H1 (cell line): ENCODE results near the gene RETREG3. TPM values are rescaled to one million over a fixed set of nuclear protein-coding genes. Genes with fewer than 3 reads are reported as not detected.

Source experiments
- CTCF ChIA-PET: fragments of 300-600 bp; sonication (Branson Sonifier 250); formaldehyde crosslinking; loops from one replicate; lab custom pipeline; 2021; ENCODE audit not compliant: partially characterized antibody; lab: Charles Lee
- POLR2A ChIA-PET: fragments of 300-600 bp; sonication (Branson Sonifier 250); formaldehyde crosslinking; loops from one replicate; lab custom pipeline; 2021; ENCODE audit warnings: inconsistent platforms; ENCODE audit not compliant: partially characterized antibody; lab: Charles Lee
- DNase-seq, 2 experiments: peaks; one replicate each; pipeline versions ENCODE4 v3.0.0 to v3.0.0-alpha.2; 2010 to 2022; ENCODE audit warnings: low spot score in 2 of 2, low read depth in 1 of 2, mixed read lengths in 1 of 2
- FAIRE-seq: peaks from 2 replicates; lab custom pipeline; 2011; peaks lifted over from hg19 to GRCh38; lab: Jason Lieb, UNC
- H2AFZ ChIP-seq: 2 replicates; pipeline ENCODE4 v1.8.1; 2012; ENCODE audit warnings: low read length, inconsistent platforms
- H2AK5ac ChIP-seq: 2 replicates; pipeline ENCODE4 v1.6.1; 2013; ENCODE audit warnings: low read depth, low read length
- H2BK120ac ChIP-seq: replicated peaks from 2 replicates; pipeline ENCODE3; 2013; ENCODE audit warnings: low read depth, low read length, inconsistent platforms
- H2BK12ac ChIP-seq: 2 replicates; pipeline ENCODE4 v1.6.1; 2013; ENCODE audit warnings: low read depth, low read length
- H2BK15ac ChIP-seq: 2 replicates; pipeline ENCODE4 v1.6.1; 2013; ENCODE audit warnings: low read length
- H2BK20ac ChIP-seq: 2 replicates; pipeline ENCODE4 v1.6.1; 2013; ENCODE audit warnings: low read length
- H2BK5ac ChIP-seq: 2 replicates; pipeline ENCODE4 v1.6.1; 2013; ENCODE audit warnings: low read depth, low read length
- H3K14ac ChIP-seq: 2 replicates; pipeline ENCODE4 v1.6.1; 2013; ENCODE audit warnings: inconsistent platforms; ENCODE audit not compliant: insufficient read length
- H3K18ac ChIP-seq: 2 replicates; pipeline ENCODE4 v1.6.1; 2013; ENCODE audit warnings: low read length; ENCODE audit errors: extremely low read depth
- H3K23ac ChIP-seq: 2 replicates; pipeline ENCODE4 v1.6.1; 2013; ENCODE audit warnings: inconsistent platforms; ENCODE audit not compliant: insufficient read length
- H3K23me2 ChIP-seq: 2 replicates; pipeline ENCODE4 v1.6.1; 2013; ENCODE audit warnings: low read depth, low read length
- H3K27ac ChIP-seq: 2 replicates; pipeline ENCODE4 v1.6.1; 2011; ENCODE audit warnings: low read depth, low read length, inconsistent platforms
- H3K27me3 ChIP-seq, 4 experiments: replicated peaks in 1 of 4; 1 replicate in 1 of 4; 2 replicates in 3 of 4; pipeline versions ENCODE4 v1.6.1 to v1.8.1; 2011 to 2013; ENCODE audit warnings: low read length in 3 of 4, mild to moderate bottlenecking in 3 of 4, inconsistent platforms in 2 of 4, mixed read lengths in 2 of 4, moderate library complexity in 1 of 4; ENCODE audit not compliant: control insufficient read depth in 3 of 4, insufficient read depth in 3 of 4; ENCODE audit errors: extremely low read depth in 1 of 4
- H3K36me3 ChIP-seq, 4 experiments: 2 replicates each; pipeline versions ENCODE4 v1.6.1 to v1.8.1; 2011 to 2013; ENCODE audit warnings: mild to moderate bottlenecking in 4 of 4, low read length in 3 of 4, moderate library complexity in 2 of 4, control low read depth in 1 of 4, inconsistent platforms in 1 of 4; ENCODE audit not compliant: insufficient read depth in 4 of 4, control insufficient read depth in 2 of 4
- H3K4ac ChIP-seq: replicated peaks from 2 replicates; pipeline ENCODE3; 2013; ENCODE audit warnings: low read length, low read depth, mixed read lengths, inconsistent platforms; ENCODE audit not compliant: insufficient read length
- H3K4me1 ChIP-seq, 4 experiments: replicated peaks in 1 of 4; 1 replicate in 1 of 4; 2 replicates in 3 of 4; pipeline versions ENCODE4 v1.6.1 to v1.8.1; 2011 to 2013; ENCODE audit warnings: low read length in 3 of 4, inconsistent platforms in 2 of 4, mixed read lengths in 1 of 4; ENCODE audit not compliant: insufficient read depth in 4 of 4, control insufficient read depth in 3 of 4
- H3K4me2 ChIP-seq, 2 experiments: 2 replicates each; pipeline versions ENCODE4 v1.6.1 to v1.8.1; 2011 to 2013; ENCODE audit warnings: low read depth in 2 of 2, low read length in 2 of 2, control low read depth in 1 of 2, inconsistent platforms in 1 of 2, mild to moderate bottlenecking in 1 of 2; ENCODE audit not compliant: insufficient read depth in 1 of 2
- H3K4me3 ChIP-seq, 4 experiments: fragments of 200-600, 300-600 bp in 1 of 4; sonication (generic), shearing (Covaris generic), sonication (Bioruptor Twin) in 1 of 4; 2 replicates each; pipeline versions ENCODE4 v1.5.1 to v1.8.1; 2011 to 2016; ENCODE audit warnings: low read length in 4 of 4, low read depth in 3 of 4, control low read depth in 2 of 4, inconsistent platforms in 2 of 4, mild to moderate bottlenecking in 2 of 4, mixed read lengths in 1 of 4, moderate library complexity in 1 of 4; ENCODE audit not compliant: insufficient read depth in 2 of 4; ENCODE audit errors: extremely low read depth in 1 of 4
- H3K56ac ChIP-seq: replicated peaks from 2 replicates; pipeline ENCODE3; 2013; ENCODE audit warnings: low read depth, mild to moderate bottlenecking, mixed read lengths, low read length, inconsistent platforms; ENCODE audit not compliant: insufficient read length
- H3K79me1 ChIP-seq: 2 replicates; pipeline ENCODE4 v1.6.1; 2013; ENCODE audit warnings: low read depth, low read length, control low read depth
- H3K79me2 ChIP-seq, 2 experiments: 2 replicates each; pipeline versions ENCODE4 v1.6.1 to v1.8.1; 2012 to 2013; ENCODE audit warnings: low read length in 2 of 2, mild to moderate bottlenecking in 2 of 2, inconsistent platforms in 1 of 2; ENCODE audit not compliant: insufficient read depth in 2 of 2, control insufficient read depth in 1 of 2
- H3K9ac ChIP-seq, 4 experiments: replicated peaks in 1 of 4; 1 replicate in 1 of 4; 2 replicates in 3 of 4; pipeline versions ENCODE4 v1.6.1 to v1.8.1; 2011 to 2013; ENCODE audit warnings: low read depth in 3 of 4, low read length in 3 of 4, control low read depth in 2 of 4, mild to moderate bottlenecking in 2 of 4, moderate library complexity in 2 of 4, inconsistent platforms in 1 of 4; ENCODE audit errors: extremely low read depth in 1 of 4
- H3K9me3 ChIP-seq, 2 experiments: 2 replicates each; pipeline versions ENCODE4 v1.6.1 to v1.8.1; 2012 to 2013; ENCODE audit warnings: mild to moderate bottlenecking in 2 of 2, moderate library complexity in 2 of 2, control low read depth in 1 of 2, inconsistent platforms in 1 of 2, low read depth in 1 of 2, low read length in 1 of 2, mixed read lengths in 1 of 2; ENCODE audit not compliant: insufficient read depth in 2 of 2
- H4K20me1 ChIP-seq, 2 experiments: replicated peaks in 1 of 2; 2 replicates each; pipeline versions ENCODE3 to v1.8.1; 2011 to 2013; ENCODE audit warnings: inconsistent platforms in 2 of 2, low read length in 2 of 2, mild to moderate bottlenecking in 1 of 2; ENCODE audit not compliant: insufficient read depth in 2 of 2, control insufficient read depth in 1 of 2
- H4K5ac ChIP-seq: 2 replicates; pipeline ENCODE4 v1.6.1; 2013; ENCODE audit warnings: low read length, low read depth, mixed read lengths, inconsistent platforms; ENCODE audit not compliant: insufficient read length
- H4K8ac ChIP-seq: 2 replicates; pipeline ENCODE4 v1.8.0; 2013; ENCODE audit warnings: mild to moderate bottlenecking, moderate library complexity, low read length, inconsistent platforms; ENCODE audit not compliant: insufficient read depth; ENCODE audit errors: extremely low read depth
- H4K91ac ChIP-seq: replicated peaks from 2 replicates; pipeline ENCODE3; 2013; ENCODE audit warnings: low read length, mixed read lengths, inconsistent platforms; ENCODE audit not compliant: insufficient read length
- BACH1 ChIP-seq: IDR thresholded peaks from 2 replicates; pipeline ENCODE4 v1.6.1; 2012; ENCODE audit warnings: low read length, improper control_type of control experiment
- CBX8 ChIP-seq: fragments of 300-800, 300-1000 bp; sonication (generic); IDR thresholded peaks from 2 replicates; pipeline ENCODE4 v1.7.1; 2016; ENCODE audit warnings: low read depth, low read length, borderline replicate concordance
- MAFK ChIP-seq: IDR thresholded peaks from 2 replicates; pipeline ENCODE4 v1.6.1; 2012; ENCODE audit warnings: low read depth, mild to moderate bottlenecking, improper control_type of control experiment, low read length
- RAD21 ChIP-seq, 2 experiments: IDR thresholded peaks in 1 of 2; conservative IDR thresholded peaks in 1 of 2; 2 replicates each; pipeline ENCODE4 v1.6.1; 2011; ENCODE audit warnings: low read depth in 2 of 2, low read length in 2 of 2, improper control_type of control experiment in 1 of 2, inconsistent platforms in 1 of 2, mild to moderate bottlenecking in 1 of 2, moderate library complexity in 1 of 2
- SIN3A ChIP-seq, 2 experiments: IDR thresholded peaks in 1 of 2; conservative IDR thresholded peaks in 1 of 2; 2 replicates each; pipeline ENCODE4 v1.6.1; 2011 to 2012; ENCODE audit warnings: low read length in 2 of 2, improper control_type of control experiment in 1 of 2, low read depth in 1 of 2, mild to moderate bottlenecking in 1 of 2
- TAF1 ChIP-seq: IDR thresholded peaks from 2 replicates; pipeline ENCODE4 v1.6.1; 2011; ENCODE audit warnings: mild to moderate bottlenecking, low read depth, low read length
- TAF7 ChIP-seq: optimal IDR thresholded peaks from 2 replicates; pipeline ENCODE3; 2011; ENCODE audit warnings: low read depth, mild to moderate bottlenecking, inconsistent platforms, low read length, moderate library complexity, borderline replicate concordance
- TBP ChIP-seq: IDR thresholded peaks from 2 replicates; pipeline ENCODE4 v1.6.1; 2011; ENCODE audit warnings: low read depth, low read length, improper control_type of control experiment
- USF2 ChIP-seq: IDR thresholded peaks from 2 replicates; pipeline ENCODE4 v1.6.1; 2011; ENCODE audit warnings: low read length, improper control_type of control experiment
- WGBS, 2 experiments: shearing (Covaris generic) in 1 of 2; methylation state at CpG; one replicate each; pipeline versions ENCODE4 v1.1.6 to v1.1.7; 2013 to 2015; ENCODE audit warnings: low lambda C conversion rate in 2 of 2, mixed read lengths in 2 of 2, inconsistent platforms in 1 of 2, low coverage in 1 of 2, missing lambda C conversion rate in 1 of 2; ENCODE audit not compliant: insufficient replicate concordance in 2 of 2, insufficient coverage in 1 of 2, insufficient read length in 1 of 2; ENCODE audit errors: extremely low coverage in 1 of 2, missing lambda C conversion rate in 1 of 2; 5-methylcytosine and 5-hydroxymethylcytosine counted together
- polyA plus RNA-seq, 7 experiments: library from polyadenylated mRNA; depleted of rRNA in 3 of 7; stranded (reverse) in 5 of 7; unstranded in 2 of 7; fragments of >200 nt in 5 of 7; fragments of 200-250 nt in 2 of 7; gene quantifications; 1 replicate in 5 of 7; 2 replicates in 1 of 7; 4 replicates in 1 of 7; pipeline versions ENCODE4 v1.2.1 to v1.2.3, GENCODE V29; 2011 to 2013; ENCODE audit warnings: missing spikeins in 2 of 7, mixed read lengths in 2 of 7
- total RNA-seq: library from RNA; stranded (reverse); fragmentation: NEBNext Ultra II Directional; extraction: Animal tissue kit (Norgen Biotek cat#: 25700); gene quantifications from 2 replicates; pipeline ENCODE4 v1.2.1, GENCODE V29; 2021
- TF ChIP-seq, protein P1 (sequence below): IDR thresholded peaks from 2 replicates; pipeline ENCODE4 v1.6.1; 2012; ENCODE audit warnings: low read length, inconsistent platforms

The RETREG3 gene
- total and polyA plus RNA-seq, 2 of the 8 experiments (the other 6 are each of a cell fraction or from before 2014, with no cell fraction given), result 23.7 to 42.6 TPM

DNA sequence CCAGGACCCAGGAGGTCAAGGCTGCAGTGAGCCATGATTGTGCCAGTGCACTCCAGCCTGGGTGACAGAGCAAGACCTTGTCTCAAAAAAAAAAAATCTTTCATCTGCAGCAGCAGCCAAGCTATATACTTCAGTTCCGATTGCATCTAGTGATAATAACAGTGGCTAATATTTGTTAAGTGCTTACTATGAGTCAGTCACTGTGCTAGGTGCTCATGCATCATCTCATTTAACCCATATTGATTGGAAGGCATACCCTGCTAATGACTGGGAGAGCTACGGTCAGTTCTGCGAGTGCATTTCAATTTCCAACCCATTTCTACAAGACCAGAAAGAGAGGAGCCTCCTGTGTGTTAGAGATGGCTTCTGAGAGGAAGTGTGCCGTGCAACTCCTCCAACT lies 42.2 kb upstream of the RETREG3 start:
- no peak overlapping the region for H2BK12ac ChIP-seq
- H3K9me3 ChIP-seq, result no peaks in the 10 kb centered on the region
- H3K56ac ChIP-seq, result no peak overlapping the region
- ChIA-PET CTCF (interaction anchor here (0.6 to 1.2 kb wide), 3 partner anchors 15 to 1999 kb away, joined by 3 read pairs; no protein-coding TSS in a partner anchor), POLR2A (interaction anchor here (0.6 to 1.0 kb wide), 4 partner anchors 9 to 400 kb away, joined by 3 read pairs; no protein-coding TSS in a partner anchor)
- H4K91ac ChIP-seq, result no peak overlapping the region
- no peak overlapping the region for H3K18ac ChIP-seq
- H3K4me2 ChIP-seq, result no peak overlapping the region
- H4K5ac ChIP-seq, result no peak overlapping the region
- no peak overlapping the region for H2AK5ac ChIP-seq
- no peak overlapping the region for H2BK15ac ChIP-seq
- no peaks in the 10 kb centered on the region for H3K79me2 ChIP-seq
- no peaks in the 10 kb centered on the region for H3K79me1 ChIP-seq
- no peak overlapping the region for H3K27ac ChIP-seq
- no peak overlapping the region for H2BK20ac ChIP-seq
- no peak overlapping the region for H4K8ac ChIP-seq
- no peak overlapping the region for H3K23ac ChIP-seq
- no peak overlapping the region for H3K4ac ChIP-seq
- no peaks in the 10 kb centered on the region for H3K36me3 ChIP-seq
- H4K20me1 ChIP-seq, result no peaks in the 10 kb centered on the region
- no peak overlapping the region for H3K9ac ChIP-seq
- no peaks in the 10 kb centered on the region; the same call in 1 of the 2 replicates for H3K23me2 ChIP-seq
- H3K4me1 ChIP-seq, result peaks cover 0 to 7% (median 0%) of the 10 kb centered on the region in 4 experiments; a peak in 3 of 7 replicates
- no peak for FAIRE-seq
- no peak overlapping the region for H3K14ac ChIP-seq
- no peak overlapping the region for H2BK120ac ChIP-seq
- 94% methylated on average over 4 of the region's 4 CpGs; no CpG with 5 or more reads in 1 of the 2 experiments for WGBS, 2 experiments
- H3K4me3 ChIP-seq, result no peak overlapping the region
- H3K27me3 ChIP-seq, result no peaks in the 10 kb centered on the region
- no peak for DNase-seq
- H2BK5ac ChIP-seq, result no peak overlapping the region
- no peak overlapping the region for H2AFZ ChIP-seq
- no peak for TF ChIP-seq RAD21 (IDR thresholded peaks at IDR 0.05 in 1 of 2, conservative IDR thresholded peaks at IDR 0.05 in 1 of 2; ENCODE audit: low read depth in 2 of 2, low read length in 2 of 2)
- TF ChIP-seq, protein P1, sequence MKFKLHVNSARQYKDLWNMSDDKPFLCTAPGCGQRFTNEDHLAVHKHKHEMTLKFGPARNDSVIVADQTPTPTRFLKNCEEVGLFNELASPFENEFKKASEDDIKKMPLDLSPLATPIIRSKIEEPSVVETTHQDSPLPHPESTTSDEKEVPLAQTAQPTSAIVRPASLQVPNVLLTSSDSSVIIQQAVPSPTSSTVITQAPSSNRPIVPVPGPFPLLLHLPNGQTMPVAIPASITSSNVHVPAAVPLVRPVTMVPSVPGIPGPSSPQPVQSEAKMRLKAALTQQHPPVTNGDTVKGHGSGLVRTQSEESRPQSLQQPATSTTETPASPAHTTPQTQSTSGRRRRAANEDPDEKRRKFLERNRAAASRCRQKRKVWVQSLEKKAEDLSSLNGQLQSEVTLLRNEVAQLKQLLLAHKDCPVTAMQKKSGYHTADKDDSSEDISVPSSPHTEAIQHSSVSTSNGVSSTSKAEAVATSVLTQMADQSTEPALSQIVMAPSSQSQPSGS, result no peak
- no peak for TF ChIP-seq TAF7
- TF ChIP-seq USF2, result no peak
- no peak for TF ChIP-seq TBP
- no peak for TF ChIP-seq CBX8
- no peak for TF ChIP-seq TAF1
- TF ChIP-seq MAFK, result no peak
- no peak for TF ChIP-seq SIN3A (conservative IDR thresholded peaks at IDR 0.05 in 1 of 2, IDR thresholded peaks at IDR 0.05 in 1 of 2; ENCODE audit: low read depth in 1 of 2, low read length in 2 of 2)
- TF ChIP-seq BACH1, result no peak
